Stomach smooth muscle (tissue), 2 donors: ENCODE results near the gene TENM4.
"Not testable (repeated sequence)": the region's sequence is repeated elsewhere in the genome, so short reads cannot be mapped to it uniquely, and the experiment has no call there.

Experiments used
- H3K27ac ChIP-seq: one replicate; pipeline ENCODE4 v1.7.0; 2013; ENCODE audit warnings: mild to moderate bottlenecking, low read length, inconsistent platforms
- H3K27me3 ChIP-seq, 2 donors: one replicate each; pipeline ENCODE4 v1.7.0; 2013; ENCODE audit warnings: low read length in 2 of 2; ENCODE audit not compliant: insufficient read depth in 2 of 2, control insufficient read depth in 1 of 2
- H3K36me3 ChIP-seq, 2 donors: one replicate each; pipeline ENCODE4 v1.7.0; 2013; ENCODE audit warnings: low read length in 2 of 2; ENCODE audit not compliant: control insufficient read depth in 2 of 2, insufficient read depth in 2 of 2
- H3K4me1 ChIP-seq: one replicate; pipeline ENCODE4 v1.7.0; 2013; ENCODE audit warnings: low read length; ENCODE audit not compliant: control insufficient read depth, insufficient read depth
- H3K4me3 ChIP-seq, 2 donors: one replicate each; pipeline ENCODE4 v1.7.0; 2013; ENCODE audit warnings: low read length in 2 of 2
- H3K9ac ChIP-seq, 2 donors: one replicate each; pipeline ENCODE4 v1.7.0; 2013; ENCODE audit warnings: low read length in 2 of 2, mild to moderate bottlenecking in 1 of 2
- H3K9me3 ChIP-seq, 2 donors: one replicate each; pipeline ENCODE4 v1.7.0; 2013; ENCODE audit warnings: low read length in 2 of 2; ENCODE audit not compliant: control insufficient read depth in 2 of 2
- donor health status: healthy.
- donor health status: Pancreatic carcinoma.

The TENM4 gene

GRCh38 chr11:78835646-78836045, 605.2 kb downstream of the TENM4 start:
- peaks cover 3% of the 10 kb centered on the region for H3K4me1 ChIP-seq
- H3K9me3 ChIP-seq = no peaks in the 10 kb centered on the region
- no peaks in the 10 kb centered on the region for H3K27me3 ChIP-seq
- H3K4me3 ChIP-seq = no peak overlapping the region
- H3K27ac ChIP-seq = no peak overlapping the region
- H3K9ac ChIP-seq = no peak overlapping the region
- no peaks in the 10 kb centered on the region for H3K36me3 ChIP-seq

GRCh38 chr11:78834886-78835285, 605.9 kb downstream of the TENM4 start:
- Histone ChIP-seq H3K4me1 (no peaks in the 10 kb centered on the region), H3K36me3 (no peaks in the 10 kb centered on the region), H3K9me3 (no peaks in the 10 kb centered on the region), H3K27me3 (no peaks in the 10 kb centered on the region), H3K9ac (no peak overlapping the region), H3K4me3 (no peak overlapping the region), H3K27ac (no peak overlapping the region)

- H3K4me3 ChIP-seq = no peak overlapping the region
- no peaks in the 10 kb centered on the region for H3K4me1 ChIP-seq
- H3K36me3 ChIP-seq = no peaks in the 10 kb centered on the region
- no peaks in the 10 kb centered on the region for H3K9me3 ChIP-seq
- no peak overlapping the region for H3K27ac ChIP-seq
- H3K9ac ChIP-seq = no peak overlapping the region
- H3K27me3 ChIP-seq = peaks cover 0 to 2% of the 10 kb centered on the region in 2 donors
Measured at GRCh38 chr11:78833237-78833636, 607.6 kb downstream of the TENM4 start.

- H3K4me3 ChIP-seq = no peak overlapping the region
- H3K9ac ChIP-seq = no peak overlapping the region
- no peaks in the 10 kb centered on the region for H3K4me1 ChIP-seq
- no peaks in the 10 kb centered on the region for H3K36me3 ChIP-seq
- no peaks in the 10 kb centered on the region for H3K9me3 ChIP-seq
- H3K27ac ChIP-seq = no peak overlapping the region
- H3K27me3 ChIP-seq = peaks cover 0 to 2% of the 10 kb centered on the region in 2 donors
Measured at GRCh38 chr11:78832226-78832947, 608.4 kb downstream of the TENM4 start.

GRCh38 chr11:78831571-78831970, 609.3 kb downstream of the TENM4 start:
- H3K36me3 ChIP-seq = no peaks in the 10 kb centered on the region
- peaks cover 0 to 2% of the 10 kb centered on the region in 2 donors for H3K27me3 ChIP-seq
- no peak overlapping the region for H3K4me3 ChIP-seq
- no peak overlapping the region for H3K27ac ChIP-seq
- no peaks in the 10 kb centered on the region for H3K4me1 ChIP-seq
- no peak overlapping the region for H3K9ac ChIP-seq
- H3K9me3 ChIP-seq = no peaks in the 10 kb centered on the region

GRCh38 chr11:78830277-78830819, 610.5 kb downstream of the TENM4 start:
- no peak overlapping the region for H3K27ac ChIP-seq
- H3K9ac ChIP-seq = no peak overlapping the region
- no peak overlapping the region for H3K4me3 ChIP-seq
- no peaks in the 10 kb centered on the region for H3K9me3 ChIP-seq
- H3K36me3 ChIP-seq = no peaks in the 10 kb centered on the region
- no peaks in the 10 kb centered on the region for H3K4me1 ChIP-seq
- peaks cover 0 to 2% of the 10 kb centered on the region in 2 donors for H3K27me3 ChIP-seq

GRCh38 chr11:78829146-78829545, 611.7 kb downstream of the TENM4 start:
- peaks cover 0 to 2% of the 10 kb centered on the region in 2 donors for H3K27me3 ChIP-seq
- H3K9me3 ChIP-seq = no peaks in the 10 kb centered on the region
- no peak overlapping the region for H3K27ac ChIP-seq
- no peak overlapping the region for H3K4me3 ChIP-seq
- H3K4me1 ChIP-seq = no peaks in the 10 kb centered on the region
- H3K36me3 ChIP-seq = no peaks in the 10 kb centered on the region
- no peak overlapping the region for H3K9ac ChIP-seq

- Histone ChIP-seq H3K9ac (no peak overlapping the region), H3K4me3 (no peak overlapping the region), H3K27me3 (peaks cover 0 to 2% of the 10 kb centered on the region in 2 donors), H3K4me1 (no peaks in the 10 kb centered on the region), H3K9me3 (no peaks in the 10 kb centered on the region), H3K27ac (no peak overlapping the region), H3K36me3 (no peaks in the 10 kb centered on the region)
Measured at GRCh38 chr11:78828676-78829075, 612.2 kb downstream of the TENM4 start.

GRCh38 chr11:78827291-78827690, 613.5 kb downstream of the TENM4 start:
- not testable (repeated sequence) for H3K27me3 ChIP-seq, H3K9me3 ChIP-seq, H3K9ac ChIP-seq, H3K4me1 ChIP-seq, H3K27ac ChIP-seq, H3K36me3 ChIP-seq, H3K4me3 ChIP-seq

- H3K9ac ChIP-seq = no peak overlapping the region
- H3K4me3 ChIP-seq = no peak overlapping the region
- H3K27ac ChIP-seq = no peak overlapping the region
- H3K36me3 ChIP-seq = no peaks in the 10 kb centered on the region
- H3K4me1 ChIP-seq = peaks cover under 1% of the 10 kb centered on the region
- no peaks in the 10 kb centered on the region for H3K9me3 ChIP-seq
- peaks cover 0 to 2% of the 10 kb centered on the region in 2 donors for H3K27me3 ChIP-seq
Measured at GRCh38 chr11:78825591-78826020, 615.2 kb downstream of the TENM4 start.

GRCh38 chr11:78823588-78823987, 617.2 kb downstream of the TENM4 start:
- Histone ChIP-seq H3K4me3 (no peak overlapping the region), H3K9me3 (no peaks in the 10 kb centered on the region), H3K27me3 (no peaks in the 10 kb centered on the region), H3K4me1 (peaks cover 5% of the 10 kb centered on the region), H3K27ac (no peak overlapping the region), H3K9ac (no peak overlapping the region), H3K36me3 (no peaks in the 10 kb centered on the region)
